Measurements from ENCODE around the gene SLC7A10. TPM values are rescaled to one million over a fixed set of nuclear protein-coding genes. Genes with fewer than 3 reads are reported as not detected.

SLC7A10 gene
- total RNA-seq, 2 experiments from 2014 or later, result not detected

GRCh38 chr19:33256261-33256660 lies 30.6 kb upstream of the SLC7A10 start:
- no peaks in the 10 kb centered on the region for H3K9me2 ChIP-seq (ENCODE audit: insufficient read depth, low read length)
- no peak overlapping the region for H3K4me3 ChIP-seq (ENCODE audit: low read depth, low read length, poor library complexity, severe bottlenecking)
- BruUV-seq (replicated peaks), result no TSS peak
- H3K79me2 ChIP-seq (ENCODE audit: insufficient read depth, low read depth, low read length), result no peaks in the 10 kb centered on the region
- intact Hi-C loops (cut with micrococcal nuclease; ENCODE audit: unreplicated experiment), result no loop called here
- DNase-seq (ENCODE audit: low spot score), result no peak
- H3K27ac ChIP-seq (ENCODE audit: low read depth, low read length, poor library complexity, severe bottlenecking), result no peak overlapping the region
- ChIA-PET POLR2A (interaction anchor here (0.6 kb wide), 1 partner anchor 17 kb away, joined by 3 read pairs; no protein-coding TSS in a partner anchor), CTCF (ENCODE audit: unreplicated experiment) (no interaction called here)
- no peak for TF ChIP-seq EZH2phosphoT487 (IDR thresholded peaks at IDR 0.05; ENCODE audit: borderline replicate concordance, low read depth, low read length)
- no peak overlapping the region for H2AFZ ChIP-seq (ENCODE audit: low read length)
- H3K36me3 ChIP-seq (ENCODE audit: insufficient read depth, low read length), result no peaks in the 10 kb centered on the region
- no peaks in the 10 kb centered on the region for H3K9me3 ChIP-seq (ENCODE audit: low read length)
- no peaks in the 10 kb centered on the region for H4K20me1 ChIP-seq (ENCODE audit: insufficient read depth, low read length)
- no peak overlapping the region for H3K4me2 ChIP-seq (ENCODE audit: low read length)
- H3K4me1 ChIP-seq (ENCODE audit: insufficient read depth, low read length, poor library complexity, severe bottlenecking), result no peaks in the 10 kb centered on the region

- H2AFZ ChIP-seq (ENCODE audit: low read length), result no peak overlapping the region
- ChIA-PET CTCF (ENCODE audit: unreplicated experiment) (no interaction called here), POLR2A (interaction anchor here (0.6 kb wide), 1 partner anchor 16 kb away, joined by 3 read pairs; no protein-coding TSS in a partner anchor)
- no peak for DNase-seq (ENCODE audit: low spot score)
- TF ChIP-seq, protein P1, sequence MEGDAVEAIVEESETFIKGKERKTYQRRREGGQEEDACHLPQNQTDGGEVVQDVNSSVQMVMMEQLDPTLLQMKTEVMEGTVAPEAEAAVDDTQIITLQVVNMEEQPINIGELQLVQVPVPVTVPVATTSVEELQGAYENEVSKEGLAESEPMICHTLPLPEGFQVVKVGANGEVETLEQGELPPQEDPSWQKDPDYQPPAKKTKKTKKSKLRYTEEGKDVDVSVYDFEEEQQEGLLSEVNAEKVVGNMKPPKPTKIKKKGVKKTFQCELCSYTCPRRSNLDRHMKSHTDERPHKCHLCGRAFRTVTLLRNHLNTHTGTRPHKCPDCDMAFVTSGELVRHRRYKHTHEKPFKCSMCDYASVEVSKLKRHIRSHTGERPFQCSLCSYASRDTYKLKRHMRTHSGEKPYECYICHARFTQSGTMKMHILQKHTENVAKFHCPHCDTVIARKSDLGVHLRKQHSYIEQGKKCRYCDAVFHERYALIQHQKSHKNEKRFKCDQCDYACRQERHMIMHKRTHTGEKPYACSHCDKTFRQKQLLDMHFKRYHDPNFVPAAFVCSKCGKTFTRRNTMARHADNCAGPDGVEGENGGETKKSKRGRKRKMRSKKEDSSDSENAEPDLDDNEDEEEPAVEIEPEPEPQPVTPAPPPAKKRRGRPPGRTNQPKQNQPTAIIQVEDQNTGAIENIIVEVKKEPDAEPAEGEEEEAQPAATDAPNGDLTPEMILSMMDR (conservative IDR thresholded peaks at IDR 0.05; ENCODE audit: low read length), result no peak
- no peak for TF ChIP-seq EZH2phosphoT487 (IDR thresholded peaks at IDR 0.05; ENCODE audit: borderline replicate concordance, low read depth, low read length)
- H3K79me2 ChIP-seq (ENCODE audit: insufficient read depth, low read depth, low read length), result no peaks in the 10 kb centered on the region
- H4K20me1 ChIP-seq (ENCODE audit: insufficient read depth, low read length), result no peaks in the 10 kb centered on the region
- no peak overlapping the region for H3K4me2 ChIP-seq (ENCODE audit: low read length)
- H3K9me2 ChIP-seq (ENCODE audit: insufficient read depth, low read length), result no peaks in the 10 kb centered on the region
- no peak overlapping the region for H3K4me3 ChIP-seq (ENCODE audit: low read depth, low read length, poor library complexity, severe bottlenecking)
- H3K9me3 ChIP-seq (ENCODE audit: low read length), result no peaks in the 10 kb centered on the region
- intact Hi-C loops (cut with micrococcal nuclease; ENCODE audit: unreplicated experiment), result no loop called here
- BruUV-seq (replicated peaks), result no TSS peak
- H3K27ac ChIP-seq (ENCODE audit: low read depth, low read length, poor library complexity, severe bottlenecking), result no peak overlapping the region
- no peaks in the 10 kb centered on the region for H3K4me1 ChIP-seq (ENCODE audit: insufficient read depth, low read length, poor library complexity, severe bottlenecking)
- H3K36me3 ChIP-seq (ENCODE audit: insufficient read depth, low read length), result no peaks in the 10 kb centered on the region
Measured at GRCh38 chr19:33255781-33256180, 30.1 kb upstream of the SLC7A10 start.

GRCh38 chr19:33254245-33254824 lies 28.7 kb upstream of the SLC7A10 start:
- peaks cover 9% of the 10 kb centered on the region; the same call in 1 of the 2 replicates for H3K9me3 ChIP-seq (ENCODE audit: low read length)
- no peaks in the 10 kb centered on the region for H3K36me3 ChIP-seq (ENCODE audit: insufficient read depth, low read length)
- ChIA-PET CTCF (ENCODE audit: unreplicated experiment) (no interaction called here), POLR2A (no interaction called here)
- no peak for DNase-seq (ENCODE audit: low spot score)
- TF ChIP-seq EZH2phosphoT487 (IDR thresholded peaks at IDR 0.05; ENCODE audit: borderline replicate concordance, low read depth, low read length), result no peak
- TF ChIP-seq, protein P1 (conservative IDR thresholded peaks at IDR 0.05; ENCODE audit: low read length), result no peak
- H3K27ac ChIP-seq (ENCODE audit: low read depth, low read length, poor library complexity, severe bottlenecking), result no peak overlapping the region
- BruUV-seq (replicated peaks), result no TSS peak
- H3K4me2 ChIP-seq (ENCODE audit: low read length), result no peak overlapping the region
- H3K79me2 ChIP-seq (ENCODE audit: insufficient read depth, low read depth, low read length), result no peaks in the 10 kb centered on the region
- intact Hi-C loops (cut with micrococcal nuclease; ENCODE audit: unreplicated experiment), result no loop called here
- no peaks in the 10 kb centered on the region for H4K20me1 ChIP-seq (ENCODE audit: insufficient read depth, low read length)
- H2AFZ ChIP-seq (ENCODE audit: low read length), result no peak overlapping the region
- no peaks in the 10 kb centered on the region for H3K9me2 ChIP-seq (ENCODE audit: insufficient read depth, low read length)
- no peak overlapping the region for H3K4me3 ChIP-seq (ENCODE audit: low read depth, low read length, poor library complexity, severe bottlenecking)
- H3K4me1 ChIP-seq (ENCODE audit: insufficient read depth, low read length, poor library complexity, severe bottlenecking), result no peaks in the 10 kb centered on the region
